Hepatocyte (in vitro differentiated cells): Measurements from ENCODE around the gene GPX7.

ENCODE experiments used
- CTCF ChIP-seq: fragments of 200-600 bp; sonication (generic); IDR thresholded peaks from 2 replicates; pipeline ENCODE4 v1.5.1; 2016; ENCODE audit warnings: antibody characterized with exemption, mild to moderate bottlenecking; ENCODE audit not compliant: poor library complexity
- EZH2 ChIP-seq: fragments of 200-600 bp; sonication (generic); IDR thresholded peaks from 2 replicates; pipeline ENCODE4 v1.6.1; 2016; ENCODE audit warnings: antibody characterized with exemption, mild to moderate bottlenecking, borderline replicate concordance
- EZH2phosphoT487 ChIP-seq: fragments of 200-600 bp; sonication (generic); IDR thresholded peaks from one replicate; pipeline ENCODE4 v1.6.1; 2018; ENCODE audit warnings: antibody characterized with exemption, mild to moderate bottlenecking, low read depth, moderate library complexity; ENCODE audit not compliant: unreplicated experiment, severe bottlenecking

GRCh38 chr1:52569449-52570210 lies 32.5 kb upstream of the GPX7 start:
- TF ChIP-seq CTCF (no peak), EZH2 (no peak), EZH2phosphoT487 (no peak)
